C4-2B (cell line): Measurements from ENCODE around the gene ACSS3.
"Not testable (repeated sequence)": the region's sequence is repeated elsewhere in the genome, so short reads cannot be mapped to it uniquely, and the experiment has no call there.

Experiments
- H3K27ac ChIP-seq: fragments of 450-650 bp; 2 replicates; pipeline ENCODE4 v1.5.1; 2017
- ZFX ChIP-seq: fragments of 450-650 bp; IDR thresholded peaks from 2 replicates; pipeline ENCODE4 v1.6.1; 2017
- TF ChIP-seq, protein P1 (sequence below): fragments of 450-650 bp; conservative IDR thresholded peaks from 2 replicates; pipeline ENCODE4 v1.5.1; 2017; ENCODE audit warnings: mild to moderate bottlenecking

The ACSS3 gene

DNA sequence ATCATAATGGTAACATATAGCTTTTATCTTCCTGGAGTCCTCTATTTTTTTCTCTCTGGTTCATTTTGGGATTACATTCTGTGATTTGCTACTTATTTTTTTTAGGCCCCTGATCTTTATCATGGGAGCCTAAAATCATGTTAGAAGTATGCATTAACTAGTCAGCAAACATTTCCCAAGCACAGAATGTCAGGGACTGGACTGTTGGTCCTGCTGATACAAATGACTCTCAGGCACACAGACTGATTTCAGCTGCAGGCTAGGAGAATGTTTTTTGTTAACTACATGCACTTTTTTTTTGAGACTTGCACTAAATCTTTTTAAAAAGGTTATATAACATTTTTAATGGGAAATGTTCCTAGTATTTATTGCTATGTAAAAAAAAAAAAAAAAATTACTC lies 131.1 kb downstream of the ACSS3 start:
- H3K27ac ChIP-seq, result no peak overlapping the region
- TF ChIP-seq, protein P1, sequence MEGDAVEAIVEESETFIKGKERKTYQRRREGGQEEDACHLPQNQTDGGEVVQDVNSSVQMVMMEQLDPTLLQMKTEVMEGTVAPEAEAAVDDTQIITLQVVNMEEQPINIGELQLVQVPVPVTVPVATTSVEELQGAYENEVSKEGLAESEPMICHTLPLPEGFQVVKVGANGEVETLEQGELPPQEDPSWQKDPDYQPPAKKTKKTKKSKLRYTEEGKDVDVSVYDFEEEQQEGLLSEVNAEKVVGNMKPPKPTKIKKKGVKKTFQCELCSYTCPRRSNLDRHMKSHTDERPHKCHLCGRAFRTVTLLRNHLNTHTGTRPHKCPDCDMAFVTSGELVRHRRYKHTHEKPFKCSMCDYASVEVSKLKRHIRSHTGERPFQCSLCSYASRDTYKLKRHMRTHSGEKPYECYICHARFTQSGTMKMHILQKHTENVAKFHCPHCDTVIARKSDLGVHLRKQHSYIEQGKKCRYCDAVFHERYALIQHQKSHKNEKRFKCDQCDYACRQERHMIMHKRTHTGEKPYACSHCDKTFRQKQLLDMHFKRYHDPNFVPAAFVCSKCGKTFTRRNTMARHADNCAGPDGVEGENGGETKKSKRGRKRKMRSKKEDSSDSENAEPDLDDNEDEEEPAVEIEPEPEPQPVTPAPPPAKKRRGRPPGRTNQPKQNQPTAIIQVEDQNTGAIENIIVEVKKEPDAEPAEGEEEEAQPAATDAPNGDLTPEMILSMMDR, result no peak
- no peak for TF ChIP-seq ZFX

GRCh38 chr12:81209772-81210225 lies 131.9 kb downstream of the ACSS3 start:
- not testable (repeated sequence) for H3K27ac ChIP-seq

- no peak overlapping the region for H3K27ac ChIP-seq
- no peak for TF ChIP-seq ZFX
- TF ChIP-seq, protein P1, result no peak
Observed at GRCh38 chr12:81211306-81211705, 133.4 kb downstream of the ACSS3 start.

GRCh38 chr12:81212996-81213696 lies 135.3 kb downstream of the ACSS3 start:
- no peak overlapping the region for H3K27ac ChIP-seq
- TF ChIP-seq, protein P1, result no peak
- no peak for TF ChIP-seq ZFX

DNA sequence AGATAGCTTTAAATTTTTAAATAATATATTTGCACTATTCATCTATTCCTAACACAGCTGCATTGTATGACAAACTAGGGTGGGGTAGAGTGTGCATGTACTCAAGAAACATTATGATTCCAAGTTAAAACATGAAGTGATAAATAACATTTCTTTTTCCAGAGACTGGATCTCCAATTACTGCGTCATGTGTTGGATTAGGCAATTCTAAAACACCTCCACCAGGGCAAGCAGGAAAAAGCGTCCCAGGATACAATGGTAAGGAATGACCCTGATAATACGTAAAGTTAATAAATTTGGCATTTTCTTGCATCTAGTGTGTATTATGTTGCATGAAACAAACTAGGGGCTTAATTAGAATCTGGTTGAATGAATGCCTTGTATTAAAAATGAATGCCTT lies 138.9 kb downstream of the ACSS3 start:
- TF ChIP-seq, protein P1, result no peak
- TF ChIP-seq ZFX, result no peak
- no peak overlapping the region for H3K27ac ChIP-seq

DNA sequence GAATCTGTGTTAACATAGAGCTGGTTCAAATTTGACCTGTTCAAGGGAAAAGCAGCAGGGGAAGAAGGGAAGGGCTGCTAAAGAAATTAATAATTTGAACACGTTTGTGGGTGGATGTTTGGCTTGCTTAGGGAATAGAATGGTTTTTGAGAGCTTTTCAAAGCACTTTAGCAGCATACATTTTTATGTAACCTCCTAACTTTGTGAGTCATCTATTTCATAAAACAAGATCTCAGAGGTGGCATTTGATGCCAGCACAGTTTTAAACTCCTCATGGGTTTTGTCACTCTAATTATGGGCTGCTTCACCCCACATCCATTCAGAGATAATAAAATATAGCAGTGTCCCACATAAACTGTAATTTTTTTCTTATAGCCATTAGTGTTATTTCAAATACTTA lies 143.8 kb downstream of the ACSS3 start:
- H3K27ac ChIP-seq, result no peak overlapping the region
- TF ChIP-seq, protein P1, result no peak
- no peak for TF ChIP-seq ZFX

GRCh38 chr12:81222846-81223592 lies 145.1 kb downstream of the ACSS3 start:
- TF ChIP-seq, protein P1, result no peak
- no peak overlapping the region for H3K27ac ChIP-seq
